Breast epithelium (tissue), 4 donors: ENCODE results near the gene C10orf95. TPM values are rescaled to one million over a fixed set of nuclear protein-coding genes. Genes with fewer than 3 reads are reported as not detected.

ENCODE experiments used
- DNase-seq, 2 donors: peaks; one replicate each; pipeline ENCODE4 v3.0.0-alpha.2; 2019; ENCODE audit warnings: low spot score in 2 of 2
- H3K27ac ChIP-seq, 2 donors: fragments of 200-600 bp; sonication (generic) in 1 of 2; one replicate each; pipeline ENCODE4 v1.5.1; 2016 to 2019; ENCODE audit warnings: mild to moderate bottlenecking in 1 of 2
- H3K27me3 ChIP-seq, 2 donors: fragments of 200-600 bp; sonication (generic) in 1 of 2; one replicate each; pipeline versions ENCODE4 v1.5.1 to v1.6.0; 2017 to 2019; ENCODE audit warnings: control low read depth in 1 of 2, mild to moderate bottlenecking in 1 of 2
- H3K36me3 ChIP-seq: fragments of 200-600 bp; one replicate; pipeline ENCODE4 v1.5.1; 2019
- H3K4me1 ChIP-seq, 2 donors: fragments of 200-600 bp; sonication (generic); one replicate each; pipeline ENCODE4 v1.5.1; 2016 to 2019; ENCODE audit warnings: control low read depth in 1 of 2
- H3K4me3 ChIP-seq, 3 donors: fragments of 200-600 bp; sonication (generic); 1 replicate in 2 of 3; 2 replicates in 1 of 3; pipeline ENCODE4 v1.5.1; 2016 to 2019; ENCODE audit warnings: mild to moderate bottlenecking in 3 of 3, moderate library complexity in 2 of 3
- H3K9me3 ChIP-seq, 2 donors: fragments of 200-600 bp; sonication (generic) in 1 of 2; one replicate each; pipeline ENCODE4 v1.5.1; 2016 to 2019; ENCODE audit warnings: control low read depth in 1 of 2
- POLR2A ChIP-seq: fragments of 450-650 bp; IDR thresholded peaks from one replicate; pipeline ENCODE4 v1.6.1; 2016; ENCODE audit warnings: antibody characterized with exemption, mild to moderate bottlenecking, moderate library complexity
- POLR2AphosphoS5 ChIP-seq, 3 donors: sonication (generic); formaldehyde crosslinking; IDR thresholded peaks; one replicate each; pipeline ENCODE4 v1.6.1; 2017; ENCODE audit warnings: antibody characterized with exemption in 3 of 3
- intact Hi-C: fragments of 100-400 bp; cut with DNase I; formaldehyde crosslinking; loops from one replicate; pipeline ENCODE4 v1.15.1; 2023; ENCODE audit warnings: low total_unique reads
- total RNA-seq, 3 donors: library from RNA; depleted of rRNA; stranded (reverse); fragments of >200 nt; gene quantifications; one replicate each; pipeline ENCODE4 v1.1.0, GENCODE V29; 2016
- TF ChIP-seq, protein P1 (sequence below), 3 donors: fragments of 450-650 bp; IDR thresholded peaks; one replicate each; pipeline ENCODE4 v1.5.1; 2016 to 2017; ENCODE audit warnings: antibody characterized with exemption in 3 of 3, mild to moderate bottlenecking in 3 of 3, moderate library complexity in 3 of 3

The C10orf95 gene
- total RNA-seq, 3 donors from 2014 or later = 0.33 to 0.59 TPM; not detected in 1

DNA sequence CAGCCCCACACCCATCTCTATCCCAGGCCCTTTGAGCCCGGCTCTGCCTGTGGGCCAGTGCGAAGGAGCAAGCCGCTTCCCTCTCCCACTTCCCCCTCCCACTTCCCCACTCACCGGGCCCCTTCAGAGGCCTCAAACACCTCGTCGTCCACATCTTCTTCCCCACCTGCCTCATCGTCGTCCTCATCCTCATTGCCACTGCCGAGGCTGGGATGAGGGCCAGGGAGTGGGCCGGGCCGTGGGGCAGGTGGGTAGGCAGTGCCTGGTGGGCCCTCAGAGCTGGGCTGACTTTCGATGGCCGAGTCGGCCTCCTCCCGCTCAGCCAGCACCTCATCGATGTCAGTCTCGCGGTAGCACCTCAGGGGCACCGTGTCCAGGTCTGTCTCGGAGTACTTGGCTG lies 36.6 kb downstream of the C10orf95 start:
- H3K27ac ChIP-seq = no peak overlapping the region
- TF ChIP-seq POLR2A (no peak), POLR2AphosphoS5 (IDR thresholded peaks at IDR 0.05) (no peak)
- TF ChIP-seq, protein P1, sequence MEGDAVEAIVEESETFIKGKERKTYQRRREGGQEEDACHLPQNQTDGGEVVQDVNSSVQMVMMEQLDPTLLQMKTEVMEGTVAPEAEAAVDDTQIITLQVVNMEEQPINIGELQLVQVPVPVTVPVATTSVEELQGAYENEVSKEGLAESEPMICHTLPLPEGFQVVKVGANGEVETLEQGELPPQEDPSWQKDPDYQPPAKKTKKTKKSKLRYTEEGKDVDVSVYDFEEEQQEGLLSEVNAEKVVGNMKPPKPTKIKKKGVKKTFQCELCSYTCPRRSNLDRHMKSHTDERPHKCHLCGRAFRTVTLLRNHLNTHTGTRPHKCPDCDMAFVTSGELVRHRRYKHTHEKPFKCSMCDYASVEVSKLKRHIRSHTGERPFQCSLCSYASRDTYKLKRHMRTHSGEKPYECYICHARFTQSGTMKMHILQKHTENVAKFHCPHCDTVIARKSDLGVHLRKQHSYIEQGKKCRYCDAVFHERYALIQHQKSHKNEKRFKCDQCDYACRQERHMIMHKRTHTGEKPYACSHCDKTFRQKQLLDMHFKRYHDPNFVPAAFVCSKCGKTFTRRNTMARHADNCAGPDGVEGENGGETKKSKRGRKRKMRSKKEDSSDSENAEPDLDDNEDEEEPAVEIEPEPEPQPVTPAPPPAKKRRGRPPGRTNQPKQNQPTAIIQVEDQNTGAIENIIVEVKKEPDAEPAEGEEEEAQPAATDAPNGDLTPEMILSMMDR (IDR thresholded peaks at IDR 0.05) = no peak
- peaks cover 0 to 2% of the 10 kb centered on the region in 2 donors for H3K4me1 ChIP-seq
- H3K4me3 ChIP-seq = no peak overlapping the region
- intact Hi-C loops = no loop called here
- H3K36me3 ChIP-seq = no peaks in the 10 kb centered on the region
- DNase-seq = no peak
- peaks cover 0 to 80% of the 10 kb centered on the region in 2 donors for H3K27me3 ChIP-seq
- no peaks in the 10 kb centered on the region for H3K9me3 ChIP-seq

DNA sequence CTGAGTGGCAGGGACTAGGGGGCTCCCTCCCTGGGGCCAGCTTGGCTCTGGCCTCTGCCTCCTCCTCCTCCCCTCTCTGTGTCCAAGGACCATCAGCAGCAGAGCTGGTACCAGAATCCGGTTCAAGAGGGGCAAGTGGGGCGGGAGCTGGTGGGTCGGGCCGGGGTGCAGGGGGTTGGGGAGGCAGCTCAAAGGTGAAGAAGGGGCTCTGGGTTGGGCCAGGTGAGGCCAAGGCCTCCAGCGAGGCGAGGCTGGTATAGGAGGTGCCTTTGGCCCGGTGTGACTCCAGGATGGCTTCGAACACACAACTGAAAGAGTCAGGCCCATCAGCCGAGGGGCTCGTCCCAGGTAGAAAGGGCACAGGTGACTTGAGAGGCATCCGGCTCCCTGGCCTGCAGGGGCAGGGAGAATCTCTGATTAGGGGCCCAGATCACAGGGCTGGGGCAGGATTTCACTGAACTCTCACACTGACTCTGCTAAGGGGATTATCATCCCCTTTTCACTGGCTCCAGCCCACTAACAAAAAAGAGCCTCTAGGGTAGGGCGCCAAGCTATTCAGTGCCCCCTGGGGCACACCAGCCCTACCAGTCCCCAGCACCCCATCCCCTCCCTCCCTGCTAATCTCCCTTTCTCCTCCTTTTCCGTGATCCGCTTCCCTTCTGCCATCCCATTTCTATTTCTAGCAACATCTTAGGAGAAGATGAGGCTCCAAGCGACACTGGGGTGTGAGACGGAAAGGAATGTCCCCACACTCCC lies 37.4 kb downstream of the C10orf95 start:
- DNase-seq = no peak
- no peaks in the 10 kb centered on the region for H3K36me3 ChIP-seq
- no peaks in the 10 kb centered on the region for H3K9me3 ChIP-seq
- H3K27me3 ChIP-seq = peaks cover 2 to 86% of the 10 kb centered on the region in 2 donors
- TF ChIP-seq POLR2AphosphoS5 (IDR thresholded peaks at IDR 0.05) (no peak), POLR2A (no peak)
- TF ChIP-seq, protein P1 (IDR thresholded peaks at IDR 0.05) = no peak
- H3K27ac ChIP-seq = no peak overlapping the region
- H3K4me1 ChIP-seq = no peaks in the 10 kb centered on the region
- no peak overlapping the region for H3K4me3 ChIP-seq
- intact Hi-C loops = no loop called here

DNA sequence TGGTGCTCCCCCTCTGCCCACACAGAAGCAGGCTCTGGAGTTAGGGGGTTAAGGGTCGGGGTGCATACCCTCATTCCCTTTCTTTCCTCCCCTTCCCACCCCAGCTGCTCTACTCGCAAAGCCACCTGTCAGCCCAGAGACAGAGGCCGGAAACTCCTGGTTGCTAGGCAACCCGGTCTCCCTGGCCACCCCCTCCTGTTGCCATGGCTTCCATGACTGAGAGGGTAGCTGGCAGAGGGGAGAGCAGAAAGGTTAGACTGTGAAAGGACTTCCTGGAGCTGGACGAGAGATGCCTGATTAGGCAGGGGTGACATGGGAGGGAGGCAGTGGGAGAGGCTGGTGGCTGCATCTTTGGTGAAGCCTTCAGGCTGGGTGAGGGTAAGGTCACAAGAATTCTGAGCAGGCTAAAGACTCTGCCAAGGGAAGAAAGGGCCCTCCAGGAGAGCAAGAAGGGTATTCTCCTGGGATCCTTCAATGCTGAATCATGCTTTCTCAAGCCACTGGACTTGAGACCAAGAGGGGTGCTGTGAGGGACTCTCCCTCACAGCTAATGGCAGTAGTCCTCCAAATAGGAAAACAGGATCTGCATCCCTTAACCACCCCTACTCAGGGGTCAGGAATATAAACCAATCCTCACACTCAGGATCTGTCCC lies 38.2 kb downstream of the C10orf95 start:
- TF ChIP-seq, protein P1 (IDR thresholded peaks at IDR 0.05) = no peak
- TF ChIP-seq POLR2A = no peak
- TF ChIP-seq POLR2AphosphoS5 (IDR thresholded peaks at IDR 0.05) = no peak
- no peak for DNase-seq
- Histone ChIP-seq H3K4me1 (no peaks in the 10 kb centered on the region), H3K27ac (no peak overlapping the region), H3K36me3 (no peaks in the 10 kb centered on the region), H3K27me3 (peaks cover 2 to 83% of the 10 kb centered on the region in 2 donors), H3K4me3 (no peak overlapping the region), H3K9me3 (no peaks in the 10 kb centered on the region)
- intact Hi-C loops = no loop called here

DNA sequence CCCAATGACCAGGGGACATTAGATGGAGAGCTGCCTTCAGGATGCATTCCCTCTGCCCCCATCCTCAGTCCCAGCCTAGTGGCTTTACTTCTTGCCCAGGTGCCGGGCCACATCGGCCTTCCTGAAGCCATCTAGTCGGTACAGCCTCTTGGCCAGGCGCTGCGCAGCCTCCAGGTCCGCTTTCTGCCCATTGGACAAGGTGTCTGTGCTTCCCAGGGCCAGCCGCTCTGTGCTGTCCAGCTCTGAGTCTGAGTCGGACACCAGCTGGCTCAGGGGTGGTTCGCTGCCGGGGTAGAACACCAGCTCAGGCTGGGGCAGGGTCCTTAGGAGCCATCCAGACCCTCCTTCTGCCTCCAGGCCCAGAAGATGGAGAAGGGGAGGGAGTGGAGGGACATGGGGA lies 39.0 kb downstream of the C10orf95 start:
- intact Hi-C loops = no loop called here
- H3K27ac ChIP-seq = no peak overlapping the region
- no peak for DNase-seq
- TF ChIP-seq POLR2A = no peak
- TF ChIP-seq, protein P1 (IDR thresholded peaks at IDR 0.05) = no peak
- no peak for TF ChIP-seq POLR2AphosphoS5 (IDR thresholded peaks at IDR 0.05)
- H3K27me3 ChIP-seq = peaks cover 2 to 84% of the 10 kb centered on the region in 2 donors
- H3K4me1 ChIP-seq = no peaks in the 10 kb centered on the region
- no peaks in the 10 kb centered on the region for H3K9me3 ChIP-seq
- no peak overlapping the region for H3K4me3 ChIP-seq
- H3K36me3 ChIP-seq = no peaks in the 10 kb centered on the region
